Right lobe of liver (tissue), 4 donors: ENCODE measurements around the gene LHPP.

Experiments
- CTCF ChIP-seq, 4 donors: fragments of 200-600 bp in 3 of 4; fragments of 450-650 bp in 1 of 4; IDR thresholded peaks; one replicate each; pipeline versions ENCODE4 v1.5.1 to v1.8.0; 2016 to 2022; ENCODE audit warnings: antibody characterized with exemption in 4 of 4, mild to moderate bottlenecking in 2 of 4
- POLR2A ChIP-seq: fragments of 450-650 bp; IDR thresholded peaks from one replicate; pipeline ENCODE4 v1.6.1; 2017; ENCODE audit warnings: antibody characterized with exemption, mild to moderate bottlenecking
- donor health status: DM: no; HTN: no; CAD: no.
- donor health status: DM: no; HTN: no; CAD: no.
- donor health status: DM: no; HTN: yes; CAD: no.

- TF ChIP-seq POLR2A (no peak), CTCF (IDR thresholded peaks at IDR 0.05) (no peak)
Observed at GRCh38 chr10:124561206-124561605, 99.6 kb downstream of the LHPP start.
